Endometrial microvascular endothelial cells (primary cell): ENCODE measurements around the gene PDGFC. TPM values are rescaled to one million over a fixed set of nuclear protein-coding genes. Genes with fewer than 3 reads are reported as not detected.

Experiments
- in situ Hi-C: cut with HindIII; loops from 2 replicates; pipeline ENCODE4 v1.10.0; 2017; ENCODE audit warnings: low sequenced_read_pairs, low pct_unique_long_range_greater_than_20kb; ENCODE audit errors: inconsistent ontology term
- total RNA-seq: library from RNA; depleted of rRNA; stranded (reverse); fragments of >200 nt; gene quantifications from one replicate; pipeline ENCODE4 v1.2.3, GENCODE V29; 2015; ENCODE audit errors: inconsistent ontology term

The PDGFC gene, protein sequence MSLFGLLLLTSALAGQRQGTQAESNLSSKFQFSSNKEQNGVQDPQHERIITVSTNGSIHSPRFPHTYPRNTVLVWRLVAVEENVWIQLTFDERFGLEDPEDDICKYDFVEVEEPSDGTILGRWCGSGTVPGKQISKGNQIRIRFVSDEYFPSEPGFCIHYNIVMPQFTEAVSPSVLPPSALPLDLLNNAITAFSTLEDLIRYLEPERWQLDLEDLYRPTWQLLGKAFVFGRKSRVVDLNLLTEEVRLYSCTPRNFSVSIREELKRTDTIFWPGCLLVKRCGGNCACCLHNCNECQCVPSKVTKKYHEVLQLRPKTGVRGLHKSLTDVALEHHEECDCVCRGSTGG
- total RNA-seq: 23.4 TPM

DNA sequence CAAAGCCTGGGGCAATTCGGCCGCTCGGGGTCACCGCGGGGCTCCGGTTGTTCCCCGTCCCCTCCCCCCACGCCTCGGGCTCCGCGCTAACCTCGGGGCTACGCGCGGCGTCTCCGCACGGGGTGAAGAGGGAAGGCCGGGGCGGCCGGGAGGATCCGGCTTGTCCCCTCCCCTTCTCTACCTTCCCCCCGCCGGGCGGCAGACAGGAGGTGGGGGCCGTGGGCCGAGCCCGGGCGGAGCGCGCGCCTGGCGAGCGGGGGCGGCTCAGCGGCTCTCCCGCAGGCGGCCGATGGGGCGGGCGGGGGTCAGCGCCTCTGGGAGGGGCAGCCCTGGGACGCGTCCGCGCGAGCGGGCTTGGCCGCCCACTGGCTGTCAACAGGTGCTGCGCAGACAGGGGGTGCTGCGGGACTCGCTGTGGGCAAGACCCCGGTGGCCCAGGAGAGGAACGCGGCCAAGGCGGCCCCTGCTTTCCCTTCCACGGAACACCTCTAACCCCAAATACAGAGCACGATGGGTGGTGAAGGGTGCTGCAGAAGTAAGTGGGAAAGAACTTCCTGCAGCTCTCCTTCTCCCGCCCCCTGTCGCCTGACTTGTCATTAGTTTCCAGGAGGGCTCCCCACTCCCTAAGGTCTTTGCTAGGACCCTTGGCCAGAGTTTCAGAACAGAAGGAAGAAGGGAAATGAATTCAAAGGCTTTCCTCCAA lies at the start of gene PDGFC:
Gene PDGFC (minus strand): TSS at position 124 of the 703 bp plus-strand sequence. CDS start 896 bp downstream, outside the sequence.
- in situ Hi-C loops: no loop called here

DNA sequence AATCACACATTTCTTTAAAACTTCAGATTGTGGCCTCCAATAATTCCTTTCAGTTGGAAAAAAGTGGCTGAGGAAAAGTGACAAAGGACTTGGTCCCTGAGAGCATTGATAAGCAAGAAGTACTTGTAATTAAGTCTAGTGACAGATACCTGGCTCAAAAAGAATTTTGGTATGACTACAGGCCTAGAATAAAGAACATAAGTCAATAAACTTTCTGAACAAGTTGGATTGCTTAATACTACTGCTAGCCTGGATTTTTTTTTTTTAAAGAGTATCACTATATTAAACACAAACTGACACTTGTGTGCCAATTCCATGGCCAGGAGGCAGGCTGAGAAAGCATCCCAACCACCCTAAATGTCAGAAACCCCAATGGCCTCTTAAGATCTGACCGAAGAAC lies 49.3 kb upstream of the PDGFC start:
- in situ Hi-C loops: no loop called here

DNA sequence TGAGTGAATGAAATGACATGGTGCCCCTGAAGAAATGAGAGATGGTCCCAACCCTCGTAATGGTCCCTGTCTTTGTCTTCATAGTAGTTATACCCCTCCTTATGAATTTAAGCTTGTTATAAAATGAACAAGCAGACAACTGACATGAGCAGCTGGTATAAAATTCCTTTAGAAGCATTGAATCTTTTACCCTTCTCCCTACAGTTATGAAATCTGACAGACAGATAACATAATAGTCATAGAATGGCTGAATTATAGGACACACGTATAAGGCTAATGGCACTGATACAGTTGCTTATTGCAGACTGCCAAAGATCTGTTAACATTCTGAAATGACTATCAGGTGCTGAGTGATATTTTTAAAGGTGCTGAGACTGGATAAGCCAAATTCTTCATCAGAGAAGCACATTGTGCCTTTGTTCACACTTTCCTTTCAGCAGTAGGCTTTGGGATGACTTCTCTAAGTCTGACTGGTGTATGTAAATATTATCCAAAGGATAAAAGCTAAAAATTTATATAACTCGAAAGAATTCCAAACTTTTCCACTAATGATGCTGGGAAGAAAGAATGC lies 47.4 kb upstream of the PDGFC start:
- in situ Hi-C loops: no loop called here

DNA sequence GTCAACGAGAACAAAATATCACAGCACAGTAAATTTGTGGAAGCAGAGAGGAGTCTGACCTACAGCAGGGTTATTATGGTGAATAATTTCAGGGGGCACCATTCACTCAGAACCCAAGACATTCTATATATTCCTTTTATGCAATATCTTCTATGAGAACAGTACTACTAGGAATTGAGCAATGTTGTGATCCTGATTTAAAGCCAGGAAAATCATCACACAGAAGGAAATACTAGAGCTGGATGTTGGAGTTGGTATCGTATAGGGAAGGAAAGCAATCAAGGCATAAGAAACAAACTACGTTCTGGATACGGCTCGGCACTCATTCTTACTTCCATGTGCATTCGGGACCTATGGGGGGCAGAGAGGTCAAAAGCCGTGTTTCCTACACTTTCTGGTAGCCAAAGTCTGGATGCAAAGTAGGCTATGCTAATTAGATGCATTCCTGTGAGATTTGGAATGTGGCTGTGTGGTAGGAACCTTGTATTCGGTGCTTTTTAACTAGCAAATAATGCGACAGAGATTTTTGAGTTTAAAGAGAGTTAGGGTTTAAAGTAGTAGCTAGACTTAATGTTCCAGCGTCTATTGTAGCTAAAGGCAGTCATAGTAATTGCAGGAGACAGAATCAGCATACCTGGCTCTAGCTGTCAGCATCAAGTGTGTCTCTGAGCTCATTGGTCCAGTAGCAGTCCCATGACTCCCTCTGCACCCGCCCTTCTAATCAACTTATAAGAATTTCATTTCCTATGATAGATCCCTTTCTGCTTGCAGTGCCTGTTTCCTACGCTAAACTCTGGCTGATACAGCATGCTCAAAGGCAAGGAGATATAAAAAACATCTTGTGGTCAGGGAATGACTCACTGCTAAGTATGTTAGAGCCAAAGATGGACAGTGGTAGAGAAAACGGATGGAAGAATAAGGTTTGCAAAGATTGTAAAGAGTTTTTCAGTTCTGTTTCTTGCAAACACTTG lies 43.3 kb upstream of the PDGFC start:
- in situ Hi-C loops: no loop called here

DNA sequence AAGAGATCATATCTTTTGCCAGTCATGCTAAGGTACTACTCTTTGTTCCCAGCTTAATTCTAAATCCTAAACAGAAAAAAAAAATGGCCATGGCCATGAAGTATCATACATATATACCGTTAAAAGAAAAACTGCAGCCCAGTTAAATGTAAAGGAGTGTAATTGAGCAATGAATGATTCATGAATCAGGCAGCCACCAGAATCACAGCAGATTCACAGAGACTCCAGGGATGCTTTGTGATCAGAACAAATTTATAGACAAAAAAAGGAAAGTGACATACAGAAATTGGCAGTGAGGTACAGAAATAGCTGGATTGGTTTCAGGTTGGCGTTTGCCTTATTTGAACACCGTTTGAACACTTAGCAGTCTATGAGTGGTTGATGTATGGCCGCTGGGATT lies 42.1 kb upstream of the PDGFC start:
- in situ Hi-C loops: no loop called here

DNA sequence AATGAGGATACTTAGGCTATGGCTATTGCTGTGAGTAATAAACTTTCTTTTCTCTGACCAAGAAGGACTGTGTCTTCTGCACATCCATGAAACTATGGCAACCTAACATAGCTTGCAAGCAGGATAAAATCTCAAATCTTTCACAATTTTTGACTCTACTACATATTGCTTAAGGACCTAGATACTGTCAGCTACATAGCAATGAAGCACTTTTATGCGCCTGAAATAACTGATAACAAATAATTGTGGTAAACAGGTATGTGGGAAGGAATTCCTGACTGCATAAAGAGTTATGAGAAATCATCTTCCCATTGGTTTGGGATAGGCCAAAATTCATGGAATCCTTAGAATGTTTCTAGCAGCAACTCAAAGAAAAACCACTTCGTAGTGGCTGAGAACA lies 41.2 kb upstream of the PDGFC start:
- in situ Hi-C loops: no loop called here

DNA sequence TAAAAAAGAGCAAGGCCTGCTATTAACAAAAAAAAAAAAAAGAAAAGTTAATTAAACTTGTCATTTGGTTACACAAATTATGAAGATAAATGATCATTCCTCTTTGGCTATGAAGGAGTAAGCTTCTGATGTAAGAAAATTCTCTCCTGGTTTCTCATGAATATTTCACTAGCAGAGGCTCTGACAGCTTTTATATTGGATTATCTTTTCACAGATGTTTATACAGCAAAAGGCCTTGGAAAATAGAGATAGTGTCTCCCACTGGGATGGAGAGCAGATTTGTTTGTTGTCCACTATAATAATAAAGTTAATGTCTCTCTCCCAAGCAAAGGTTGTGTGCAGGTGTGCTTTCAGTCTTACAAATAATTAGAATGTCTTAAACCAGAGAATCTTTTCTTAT lies 40.7 kb upstream of the PDGFC start:
- in situ Hi-C loops: no loop called here

DNA sequence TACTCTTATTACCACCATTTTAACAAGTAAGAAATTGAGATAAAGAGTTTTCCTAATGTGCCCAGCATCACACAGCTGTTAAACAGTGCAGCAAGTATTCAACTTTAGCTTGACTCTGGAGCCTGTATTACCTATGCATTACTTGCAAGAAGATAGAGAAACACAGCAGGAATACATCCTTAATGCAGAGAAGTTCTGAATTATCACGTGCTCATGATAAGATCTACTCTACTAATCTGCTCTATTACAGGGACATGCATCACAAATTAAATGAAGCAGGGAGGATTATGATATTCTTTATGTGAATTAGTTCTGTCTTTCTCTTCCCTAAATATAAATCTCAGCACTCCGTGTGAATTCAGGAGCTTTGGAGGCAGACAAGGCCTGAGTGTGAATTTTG lies 39.0 kb upstream of the PDGFC start:
- in situ Hi-C loops: no loop called here

DNA sequence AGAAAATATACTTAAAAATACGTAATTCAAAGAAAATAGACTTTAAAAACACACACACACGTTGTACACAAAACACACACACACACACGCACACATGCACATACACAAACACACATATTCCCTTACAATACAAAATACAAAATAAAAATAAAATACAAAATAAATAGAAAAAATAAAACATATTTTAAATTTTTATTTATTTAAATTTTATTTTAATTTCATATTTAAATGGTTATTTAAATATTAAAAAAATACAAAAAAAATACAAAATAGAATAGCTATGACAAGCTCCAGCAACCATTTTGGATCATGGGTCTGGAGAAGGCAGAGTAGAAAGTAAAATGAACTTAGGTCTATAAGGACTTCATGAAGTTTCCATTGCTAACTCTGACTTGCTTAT lies 34.2 kb upstream of the PDGFC start:
- in situ Hi-C loops: no loop called here

DNA sequence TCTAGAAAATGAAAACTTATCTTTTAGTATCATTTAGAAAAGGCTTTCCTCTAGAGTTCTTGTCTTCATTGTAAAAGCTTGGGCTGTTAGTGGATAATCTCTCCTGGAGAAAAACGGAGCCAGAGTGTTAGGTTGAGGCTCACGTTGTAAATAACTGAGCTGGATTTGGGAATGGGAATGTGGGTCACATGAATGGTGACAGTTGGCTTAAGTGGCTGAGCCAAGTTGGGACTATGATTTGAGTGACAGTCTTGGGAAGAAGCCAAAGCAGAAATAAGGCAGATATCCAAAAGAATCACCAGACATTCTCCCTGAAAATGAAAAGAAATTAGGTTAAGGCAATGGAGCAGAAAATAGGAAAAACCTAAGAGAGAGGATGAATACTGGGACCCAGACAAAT lies 33.6 kb upstream of the PDGFC start:
- in situ Hi-C loops: no loop called here

DNA sequence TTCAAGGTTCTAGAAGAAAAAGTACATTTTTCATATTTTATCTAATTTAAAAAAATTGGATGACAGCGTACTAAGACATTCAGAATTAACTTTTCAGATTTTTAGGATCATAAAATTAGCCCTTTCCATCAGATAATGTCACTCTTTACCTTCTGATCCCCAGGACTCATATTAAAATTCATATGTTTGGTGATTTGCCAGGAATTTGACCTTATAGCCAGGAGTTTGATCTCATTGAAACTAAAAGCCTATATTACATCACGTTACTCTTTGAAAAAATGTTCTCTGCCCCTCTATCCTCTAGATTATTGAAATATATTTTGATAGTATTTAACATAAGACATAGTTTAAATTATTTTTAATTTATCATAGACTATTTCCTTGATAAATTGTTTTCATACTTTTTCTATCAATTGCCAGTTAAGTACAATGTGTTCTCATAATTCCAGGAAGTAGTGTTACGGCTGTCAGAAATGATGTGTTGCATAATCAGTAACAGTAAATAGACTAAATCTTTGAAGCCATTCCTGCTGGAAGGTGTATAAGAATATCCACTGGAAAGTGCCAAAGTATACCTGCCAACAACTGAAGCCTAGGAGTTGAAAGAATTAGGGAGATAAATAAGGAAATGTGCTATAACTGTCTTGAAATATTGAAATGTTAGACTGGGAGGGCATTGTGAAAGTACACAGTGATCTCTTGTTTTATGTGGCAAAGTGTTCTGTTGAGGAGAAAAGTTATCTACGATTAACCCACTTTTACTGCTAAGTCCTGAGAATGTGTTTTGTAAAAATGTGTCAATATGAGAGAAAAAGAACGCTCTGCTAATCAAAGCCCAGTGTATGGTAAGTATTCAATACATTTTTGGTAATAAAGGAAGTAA lies 32.9 kb upstream of the PDGFC start:
- in situ Hi-C loops: no loop called here

DNA sequence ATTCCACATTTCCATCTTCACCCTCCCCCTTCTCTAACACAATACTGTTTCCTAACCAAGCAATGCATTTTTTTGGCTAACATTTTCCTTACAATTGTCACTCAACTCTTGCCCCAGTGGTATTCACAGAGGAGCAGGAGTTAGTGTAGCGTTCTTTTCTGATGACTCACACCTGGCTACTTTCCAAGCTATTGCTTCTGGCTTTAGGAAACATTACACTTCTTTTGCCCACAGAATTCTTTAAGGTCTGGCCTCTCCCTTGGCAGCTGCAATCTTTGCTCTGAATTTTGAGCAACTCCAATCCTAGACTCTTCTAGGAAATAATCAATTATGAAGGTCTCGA lies 27.5 kb upstream of the PDGFC start:
- in situ Hi-C loops: no loop called here

DNA sequence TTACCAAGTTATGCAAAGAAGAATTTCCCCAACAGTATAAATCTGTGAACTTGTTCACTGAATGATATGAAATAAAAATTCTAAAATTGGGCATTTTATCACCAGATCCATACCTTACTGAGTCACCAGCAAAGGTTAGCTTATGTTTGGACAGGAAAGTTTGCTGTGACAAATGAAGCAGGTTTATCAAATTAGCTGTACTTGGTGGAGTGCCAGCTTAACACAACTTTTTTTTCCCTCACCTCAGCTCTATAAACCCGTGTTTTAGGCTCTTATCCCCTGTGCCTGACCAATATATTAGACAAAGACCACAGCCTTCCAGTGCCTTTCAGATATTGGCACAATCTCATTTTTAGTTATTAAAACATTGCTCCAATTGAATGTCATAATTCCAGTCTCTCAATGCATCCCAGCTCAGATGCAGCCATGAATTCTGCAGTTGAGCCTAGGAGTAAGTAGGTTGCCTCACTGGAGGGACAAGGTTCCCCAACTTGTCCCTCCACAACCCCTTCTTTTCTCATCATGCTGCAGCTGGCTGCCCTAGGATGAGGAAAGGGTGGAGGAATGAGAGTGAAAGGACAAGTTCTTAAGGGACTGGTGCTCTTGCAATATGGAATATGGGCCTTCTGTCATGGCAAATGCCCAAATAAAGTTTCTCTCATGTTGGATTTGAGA lies 27.0 kb upstream of the PDGFC start:
- in situ Hi-C loops: no loop called here

DNA sequence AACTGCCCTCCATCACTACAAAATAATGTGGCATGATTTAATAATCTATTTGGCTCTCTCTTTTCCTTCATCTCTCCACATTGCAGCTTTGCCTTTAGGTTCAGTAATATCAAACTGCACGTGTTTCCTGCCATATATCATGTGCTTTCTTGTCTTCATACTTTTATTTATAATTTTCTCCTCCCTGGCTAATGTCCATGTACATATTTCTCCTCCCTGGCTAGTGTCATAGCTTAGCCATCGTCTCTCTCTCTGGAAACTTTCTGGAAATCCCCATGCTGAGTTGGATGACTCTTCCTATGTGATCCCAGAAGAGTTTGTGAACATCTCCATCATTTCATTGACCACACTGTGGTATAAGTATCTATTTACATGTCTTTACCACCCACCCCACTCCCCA lies 21.3 kb upstream of the PDGFC start:
- in situ Hi-C loops: no loop called here

DNA sequence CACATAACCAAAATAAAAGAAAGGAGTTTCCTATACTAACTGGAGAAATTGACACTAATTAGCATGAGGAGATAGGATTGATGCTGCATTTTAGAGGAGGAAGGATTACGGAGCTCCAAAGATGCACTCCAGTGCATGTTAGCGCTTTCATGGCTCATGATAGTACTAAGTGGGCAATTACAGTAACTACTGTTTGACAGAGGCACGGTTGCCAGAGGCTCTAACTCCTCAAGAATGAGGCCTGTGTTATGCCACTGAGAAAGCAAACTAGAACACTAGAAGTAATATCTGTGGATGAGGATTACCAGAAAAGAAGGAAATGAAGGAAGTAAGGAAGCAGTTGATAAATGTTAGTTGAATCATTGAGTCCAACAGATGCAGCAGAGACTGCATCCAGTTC lies 19.6 kb upstream of the PDGFC start:
- in situ Hi-C loops: no loop called here

DNA sequence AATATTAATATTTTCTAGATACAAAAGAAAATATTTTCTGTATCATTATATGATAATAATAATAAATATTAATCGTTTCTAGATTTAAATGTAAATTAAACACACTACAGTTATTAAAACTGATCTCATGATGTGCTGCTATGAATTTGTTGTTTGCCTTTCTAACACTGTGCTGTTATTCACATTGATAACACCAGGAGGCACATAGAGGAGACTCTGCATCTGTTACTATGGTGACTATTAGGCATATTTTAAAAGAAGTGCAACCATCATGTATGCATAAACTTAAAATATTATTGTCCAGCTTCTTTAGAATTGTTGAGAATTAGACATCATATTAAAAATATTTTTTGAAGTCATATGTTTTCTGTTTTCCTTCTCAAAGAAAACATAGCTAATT lies 11.8 kb upstream of the PDGFC start:
- in situ Hi-C loops: no loop called here

DNA sequence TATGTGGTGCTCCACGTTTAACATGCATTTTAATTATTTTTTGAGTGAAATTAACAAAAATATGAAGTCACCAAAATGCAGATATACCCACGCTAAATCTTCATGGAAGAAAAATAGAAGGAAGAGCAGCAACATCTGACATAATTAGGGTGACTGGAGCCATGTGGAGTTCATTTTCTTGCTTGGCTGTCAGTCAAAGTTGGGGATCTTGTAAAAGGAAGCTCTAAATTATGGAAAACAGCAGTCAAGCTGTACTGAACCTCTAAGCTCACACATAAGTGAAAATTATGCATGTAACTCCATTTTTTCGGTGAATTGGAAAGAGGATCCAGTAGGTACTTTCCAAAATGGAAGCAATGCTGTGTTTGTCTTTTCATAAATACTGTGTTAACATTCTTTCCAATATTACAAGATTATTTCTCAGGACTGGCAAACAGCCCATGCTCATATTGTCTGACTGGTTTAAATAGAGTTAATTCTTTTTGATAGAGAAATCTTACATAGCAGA lies 9.7 kb upstream of the PDGFC start:
- in situ Hi-C loops: no loop called here
